OCI-LY3 (cell line): ENCODE measurements around the gene GRM2.

Source experiments
- H2AFZ ChIP-seq: fragments of 200-600, 300-600 bp; shearing (Covaris generic); 2 replicates; pipeline ENCODE4 v1.6.0; 2014; ENCODE audit warnings: antibody characterized with exemption, low read depth, low read length
- H3K27ac ChIP-seq: fragments of 200-600, 300-600 bp; sonication (generic); 2 replicates; pipeline ENCODE4 v1.5.1; 2014; ENCODE audit warnings: mild to moderate bottlenecking, low read length, moderate library complexity, mixed read lengths
- H3K27me3 ChIP-seq: fragments of 200-600, 300-600 bp; sonication (generic); 2 replicates; pipeline ENCODE4 v1.6.1; 2014; ENCODE audit warnings: low read depth, low read length, mixed read lengths
- H3K36me3 ChIP-seq: fragments of 200-600, 300-600 bp; sonication (generic); replicated peaks from 2 replicates; pipeline ENCODE3; 2014; ENCODE audit warnings: low read depth, low read length, mixed read lengths
- H3K4me1 ChIP-seq: fragments of 300-600, 200-600 bp; sonication (generic); 2 replicates; pipeline ENCODE4 v1.6.1; 2014; ENCODE audit warnings: low read length, mixed read lengths
- H3K4me2 ChIP-seq: fragments of 200-600, 300-600 bp; sonication (generic); 2 replicates; pipeline ENCODE4 v1.6.1; 2014; ENCODE audit warnings: low read length, mixed read lengths
- H3K4me3 ChIP-seq: fragments of 300-600, 200-600 bp; sonication (generic); 2 replicates; pipeline ENCODE4 v1.5.1; 2014; ENCODE audit warnings: antibody characterized with exemption, mild to moderate bottlenecking, low read length, moderate library complexity
- H3K79me2 ChIP-seq: fragments of 300-600, 200-600 bp; shearing (Covaris generic); 2 replicates; pipeline ENCODE4 v1.6.1; 2014; ENCODE audit warnings: mild to moderate bottlenecking, low read length, mixed read lengths
- H3K9ac ChIP-seq: fragments of 300-600, 200-600 bp; shearing (Covaris generic); 2 replicates; pipeline ENCODE4 v1.6.0; 2014; ENCODE audit warnings: mild to moderate bottlenecking, low read length, moderate library complexity
- H3K9me3 ChIP-seq: fragments of 200-600, 300-600 bp; shearing (Covaris generic); 2 replicates; pipeline ENCODE4 v1.6.1; 2014; ENCODE audit warnings: low read length, mixed read lengths; ENCODE audit not compliant: insufficient read depth
- H4K20me1 ChIP-seq: fragments of 200-600, 300-600 bp; sonication (generic); 2 replicates; pipeline ENCODE4 v1.6.1; 2016; ENCODE audit warnings: low read length, mixed read lengths; ENCODE audit not compliant: insufficient read depth
- CTCF ChIP-seq: fragments of 200-600, 300-600 bp; sonication (generic); IDR thresholded peaks from 2 replicates; pipeline ENCODE4 v1.5.1; 2014; ENCODE audit warnings: antibody characterized with exemption, low read length, low read depth
- EZH2phosphoT487 ChIP-seq: fragments of 200-600 bp; shearing (Covaris generic); IDR thresholded peaks from 2 replicates; pipeline ENCODE4 v1.6.1; 2018; ENCODE audit warnings: antibody characterized with exemption, mixed run types, low read depth

Gene GRM2

DNA sequence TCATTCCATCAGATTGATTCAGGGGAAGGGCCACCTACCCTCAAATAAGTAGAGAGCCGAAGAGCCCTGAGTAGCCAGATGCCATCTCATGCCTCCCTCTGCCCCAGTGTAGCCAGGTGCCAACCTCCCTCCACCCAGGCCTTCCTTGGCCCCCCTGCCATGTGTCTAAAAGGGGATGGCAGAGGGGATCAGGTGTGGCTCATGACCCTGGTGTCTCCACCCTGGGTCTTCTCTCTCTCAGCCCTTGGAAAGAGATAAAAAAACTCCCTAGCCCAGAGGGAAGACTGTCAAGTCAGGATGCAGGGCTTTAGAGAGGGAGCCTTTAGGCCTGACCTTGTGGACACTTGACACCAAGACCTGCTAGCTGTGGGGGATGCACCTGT, 5.2 kb downstream of the GRM2 start:
- Histone ChIP-seq H3K4me3 (no peak overlapping the region), H3K36me3 (no peaks in the 10 kb centered on the region), H3K9me3 (no peaks in the 10 kb centered on the region), H3K4me1 (peaks cover 9% of the 10 kb centered on the region), H3K9ac (no peak overlapping the region), H3K27ac (no peak overlapping the region), H3K4me2 (no peak overlapping the region), H4K20me1 (peaks cover 6% of the 10 kb centered on the region; the same call in 1 of the 2 replicates), H2AFZ (no peak overlapping the region), H3K27me3 (no peaks in the 10 kb centered on the region), H3K79me2 (no peaks in the 10 kb centered on the region)
- TF ChIP-seq EZH2phosphoT487 (no peak), CTCF (no peak)

GRCh38 chr3:51712511-51712931, 5.7 kb downstream of the GRM2 start:
- Histone ChIP-seq H3K9ac (no peak overlapping the region), H3K4me3 (no peak overlapping the region), H3K27me3 (no peaks in the 10 kb centered on the region), H3K27ac (no peak overlapping the region), H3K36me3 (no peaks in the 10 kb centered on the region), H3K4me2 (no peak overlapping the region), H4K20me1 (peaks cover 6% of the 10 kb centered on the region; the same call in 1 of the 2 replicates), H3K4me1 (peaks cover 14% of the 10 kb centered on the region), H3K79me2 (no peaks in the 10 kb centered on the region), H3K9me3 (no peaks in the 10 kb centered on the region), H2AFZ (no peak overlapping the region)
- TF ChIP-seq CTCF (no peak), EZH2phosphoT487 (no peak)

DNA sequence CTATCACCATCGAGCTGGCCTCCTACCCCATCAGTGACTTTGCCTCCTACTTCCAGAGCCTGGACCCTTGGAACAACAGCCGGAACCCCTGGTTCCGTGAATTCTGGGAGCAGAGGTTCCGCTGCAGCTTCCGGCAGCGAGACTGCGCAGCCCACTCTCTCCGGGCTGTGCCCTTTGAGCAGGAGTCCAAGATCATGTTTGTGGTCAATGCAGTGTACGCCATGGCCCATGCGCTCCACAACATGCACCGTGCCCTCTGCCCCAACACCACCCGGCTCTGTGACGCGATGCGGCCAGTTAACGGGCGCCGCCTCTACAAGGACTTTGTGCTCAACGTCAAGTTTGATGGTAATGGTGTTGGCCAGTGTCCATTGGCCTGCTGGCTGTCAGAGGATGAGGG, 6.1 kb downstream of the GRM2 start:
- Histone ChIP-seq H3K27me3 (no peaks in the 10 kb centered on the region), H3K4me1 (peaks cover 14% of the 10 kb centered on the region), H2AFZ (no peak overlapping the region), H3K9ac (no peak overlapping the region), H3K4me3 (no peak overlapping the region), H3K36me3 (no peaks in the 10 kb centered on the region), H3K9me3 (no peaks in the 10 kb centered on the region), H4K20me1 (peaks cover 6% of the 10 kb centered on the region; the same call in 1 of the 2 replicates), H3K27ac (no peak overlapping the region), H3K79me2 (no peaks in the 10 kb centered on the region), H3K4me2 (no peak overlapping the region)
- no peak for TF ChIP-seq CTCF
- TF ChIP-seq EZH2phosphoT487: no peak

- Histone ChIP-seq H3K4me2 (no peak overlapping the region), H3K4me3 (no peak overlapping the region), H2AFZ (no peak overlapping the region), H3K4me1 (peaks cover 30% of the 10 kb centered on the region), H4K20me1 (no peaks in the 10 kb centered on the region), H3K9ac (no peak overlapping the region), H3K79me2 (no peaks in the 10 kb centered on the region), H3K9me3 (no peaks in the 10 kb centered on the region), H3K27me3 (no peaks in the 10 kb centered on the region), H3K36me3 (no peaks in the 10 kb centered on the region), H3K27ac (no peak overlapping the region)
- TF ChIP-seq EZH2phosphoT487 (no peak), CTCF (no peak)
Observed at GRCh38 chr3:51715231-51715976, 8.5 kb downstream of the GRM2 start.
